Ovary (tissue), 1 donor: ENCODE measurements around the gene YTHDC2.

Experiments used
- EP300 ChIP-seq: sonication (generic); formaldehyde crosslinking; IDR thresholded peaks from one replicate; pipeline ENCODE4 v1.6.1; 2017; ENCODE audit warnings: antibody characterized with exemption
- POLR2A ChIP-seq: fragments of 450-650 bp; IDR thresholded peaks from one replicate; pipeline ENCODE4 v1.6.1; 2017; ENCODE audit warnings: antibody characterized with exemption, mild to moderate bottlenecking, moderate library complexity

DNA sequence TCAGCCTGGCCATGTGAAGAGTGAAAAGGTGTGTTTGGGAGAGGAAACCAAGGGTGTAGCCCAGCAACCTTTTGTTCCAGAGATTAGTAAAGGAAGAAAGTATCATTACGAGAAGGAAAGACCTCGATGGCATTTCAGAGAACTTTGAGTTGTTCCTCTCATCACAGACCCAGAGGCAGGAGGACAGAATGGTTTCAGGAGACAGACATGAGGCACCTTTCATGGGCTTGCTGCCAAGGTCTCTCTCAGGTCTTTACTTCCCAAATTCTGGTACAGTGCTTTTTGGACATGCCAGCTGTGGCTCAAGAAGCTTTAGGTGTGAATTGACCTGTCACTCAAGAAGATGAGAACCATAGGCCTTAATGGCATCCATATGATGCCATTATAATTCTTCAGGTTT lies 22.5 kb upstream of the YTHDC2 start:
- TF ChIP-seq POLR2A (no peak), EP300 (no peak)
